Subcutaneous adipose tissue (tissue), 4 donors: ENCODE measurements around the gene SURF1. TPM values are rescaled to one million over a fixed set of nuclear protein-coding genes. Genes with fewer than 3 reads are reported as not detected.

ENCODE experiments used
- total RNA-seq, 4 donors: library from RNA; depleted of rRNA; stranded (reverse); fragments of >200 nt; gene quantifications; one replicate each; pipeline ENCODE4 v1.1.0, GENCODE V29; 2016
- TF ChIP-seq, protein P1 (sequence below): fragments of 450-650 bp; IDR thresholded peaks from one replicate; pipeline ENCODE4 v1.5.1; 2016; ENCODE audit warnings: low read depth, mild to moderate bottlenecking, control low read depth, antibody characterized with exemption, moderate library complexity

SURF1 gene
- total RNA-seq, 4 donors from 2014 or later: 42.7 to 62.5 (median 59.4) TPM

DNA sequence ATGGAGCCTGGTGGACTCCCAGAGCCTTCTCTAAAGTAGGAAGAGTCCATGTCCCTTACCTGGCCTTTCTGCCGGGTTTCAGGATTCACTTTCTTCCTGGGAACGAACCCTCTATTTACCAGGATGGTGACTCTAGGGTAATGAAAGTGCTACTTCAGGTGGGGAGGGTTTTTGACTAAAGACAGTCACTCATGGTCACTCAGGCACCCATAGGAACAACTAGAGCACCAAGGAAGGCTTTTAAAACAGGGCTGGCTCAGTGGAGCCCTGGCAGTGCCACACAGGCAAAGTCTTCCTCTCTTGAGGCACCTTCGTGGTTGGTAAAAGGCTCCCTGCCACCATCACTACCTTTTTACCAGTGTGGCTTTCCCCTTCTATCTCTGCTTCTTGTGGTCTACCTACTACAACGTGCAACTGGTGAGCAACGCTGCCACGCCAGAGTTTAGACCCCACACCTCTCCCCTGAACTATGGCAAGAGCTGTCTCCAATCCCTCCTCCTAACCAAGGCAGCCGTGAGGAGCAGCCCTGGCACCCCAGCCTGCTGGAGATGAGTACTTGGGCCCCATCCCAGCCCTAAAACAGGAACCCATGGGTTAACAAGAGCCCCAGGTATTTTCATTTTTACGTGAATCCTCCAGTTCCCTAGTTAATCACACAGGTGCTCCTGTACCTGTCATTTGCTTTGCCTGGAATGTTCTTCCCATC, 3.5 kb downstream of the SURF1 start:
- TF ChIP-seq, protein P1, sequence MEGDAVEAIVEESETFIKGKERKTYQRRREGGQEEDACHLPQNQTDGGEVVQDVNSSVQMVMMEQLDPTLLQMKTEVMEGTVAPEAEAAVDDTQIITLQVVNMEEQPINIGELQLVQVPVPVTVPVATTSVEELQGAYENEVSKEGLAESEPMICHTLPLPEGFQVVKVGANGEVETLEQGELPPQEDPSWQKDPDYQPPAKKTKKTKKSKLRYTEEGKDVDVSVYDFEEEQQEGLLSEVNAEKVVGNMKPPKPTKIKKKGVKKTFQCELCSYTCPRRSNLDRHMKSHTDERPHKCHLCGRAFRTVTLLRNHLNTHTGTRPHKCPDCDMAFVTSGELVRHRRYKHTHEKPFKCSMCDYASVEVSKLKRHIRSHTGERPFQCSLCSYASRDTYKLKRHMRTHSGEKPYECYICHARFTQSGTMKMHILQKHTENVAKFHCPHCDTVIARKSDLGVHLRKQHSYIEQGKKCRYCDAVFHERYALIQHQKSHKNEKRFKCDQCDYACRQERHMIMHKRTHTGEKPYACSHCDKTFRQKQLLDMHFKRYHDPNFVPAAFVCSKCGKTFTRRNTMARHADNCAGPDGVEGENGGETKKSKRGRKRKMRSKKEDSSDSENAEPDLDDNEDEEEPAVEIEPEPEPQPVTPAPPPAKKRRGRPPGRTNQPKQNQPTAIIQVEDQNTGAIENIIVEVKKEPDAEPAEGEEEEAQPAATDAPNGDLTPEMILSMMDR: no peak

- TF ChIP-seq, protein P1: no peak
Observed at GRCh38 chr9:133351908-133352634, 4.2 kb downstream of the SURF1 start.

DNA sequence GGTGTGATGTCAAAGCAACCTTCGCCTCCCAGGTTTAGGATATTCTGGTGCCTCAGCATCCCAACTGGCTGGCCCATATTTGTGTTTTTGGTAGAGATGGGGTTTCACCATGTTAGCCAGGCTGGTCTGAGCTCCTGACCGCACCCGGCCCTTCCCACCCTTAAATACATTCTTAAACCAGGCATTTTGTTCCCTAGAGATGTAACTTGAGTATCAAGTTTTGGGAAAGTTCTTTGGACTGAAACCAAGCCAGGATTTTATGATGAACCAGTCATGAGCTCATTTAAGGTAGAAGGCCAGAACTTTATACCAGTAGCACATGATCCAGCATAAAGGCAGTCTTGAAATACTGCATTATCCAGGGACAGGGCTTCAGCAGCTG, 4.8 kb downstream of the SURF1 start:
- TF ChIP-seq, protein P1: no peak

GRCh38 chr9:133349965-133350616, 6.2 kb downstream of the SURF1 start:
- TF ChIP-seq, protein P1: no peak

- TF ChIP-seq, protein P1: no peak
Observed at GRCh38 chr9:133348718-133349573, 7.3 kb downstream of the SURF1 start.

- TF ChIP-seq, protein P1: no peak
Observed at GRCh38 chr9:133347985-133348717, 8.1 kb downstream of the SURF1 start, which contains the start of the genes MED22 and RPL7A. Gene MED22 (minus strand): TSS chr9:133348131. CDS start chr9:133346662, 1,469 bp downstream. Gene RPL7A (plus strand): TSS chr9:133348218. CDS start chr9:133348244, 26 bp downstream.
